Erythroblast (primary cell): ENCODE measurements around the gene TENT4B.

ENCODE experiments used
- GATA1 ChIP-seq: IDR thresholded peaks from 2 replicates; pipeline ENCODE4 v1.6.1; 2011; ENCODE audit warnings: low read depth, mild to moderate bottlenecking, control low read depth, low read length, moderate library complexity
- POLR2A ChIP-seq: IDR thresholded peaks from 2 replicates; pipeline ENCODE4 v1.6.1; 2011; ENCODE audit warnings: mild to moderate bottlenecking, low read length

GRCh38 chr16:50121278-50121677, 31.8 kb upstream of the TENT4B start:
- TF ChIP-seq POLR2A = no peak
- no peak for TF ChIP-seq GATA1
